ENCODE data around the gene SMARCAL1.

Gene SMARCAL1

DNA sequence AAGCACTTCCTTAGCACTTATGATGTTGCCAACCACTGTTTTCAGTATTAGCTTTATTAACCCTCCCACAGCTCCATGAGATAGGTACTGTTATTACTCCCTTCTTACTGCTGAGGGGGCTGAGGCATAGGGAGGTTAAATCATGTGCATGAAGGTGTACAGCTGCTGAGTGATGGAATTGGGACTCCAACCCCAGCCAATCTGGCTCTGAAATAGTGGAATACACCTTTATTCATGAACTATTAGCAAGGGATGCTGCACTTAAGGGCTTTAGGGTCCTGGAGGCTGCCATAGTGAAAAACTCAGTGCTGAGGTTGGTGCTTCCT is 19.2 kb downstream of the SMARCAL1 start:
- ATAC-seq (no peak), DNase-seq (no peak)
- H3K4me1 Mint-ChIP-seq = no peaks in the 10 kb centered on the region
- no peaks in the 10 kb centered on the region for H3K9me3 Mint-ChIP-seq
- no peak overlapping the region for H3K27ac Mint-ChIP-seq
- no peak overlapping the region for H3K4me3 Mint-ChIP-seq
- no peaks in the 10 kb centered on the region for H3K27me3 Mint-ChIP-seq

DNA sequence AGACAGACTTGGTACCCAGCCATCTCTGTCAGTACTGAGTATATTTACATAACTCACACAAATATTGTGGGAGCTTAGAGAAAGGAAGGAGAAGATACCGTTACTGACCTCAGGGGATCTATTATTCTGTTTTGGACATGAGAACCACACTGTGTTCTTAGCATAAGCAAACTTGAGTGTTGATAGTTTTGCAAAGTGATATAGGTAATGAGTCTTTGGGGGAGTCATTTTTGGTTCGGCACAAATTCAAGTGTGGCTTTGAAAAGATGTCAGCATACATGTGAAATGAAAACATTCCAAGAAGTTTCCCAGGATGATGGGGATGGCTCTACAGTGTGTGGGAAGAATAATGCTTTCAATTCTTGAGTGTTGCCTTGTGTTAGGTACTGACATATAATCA is 24.1 kb downstream of the SMARCAL1 start:
- no peaks in the 10 kb centered on the region for H3K4me1 Mint-ChIP-seq
- H3K27me3 Mint-ChIP-seq = no peaks in the 10 kb centered on the region
- H3K9me3 Mint-ChIP-seq = no peaks in the 10 kb centered on the region
- DNase-seq (no peak), ATAC-seq (no peak)
- no peak overlapping the region for H3K27ac Mint-ChIP-seq
- no peak overlapping the region for H3K4me3 Mint-ChIP-seq

DNA sequence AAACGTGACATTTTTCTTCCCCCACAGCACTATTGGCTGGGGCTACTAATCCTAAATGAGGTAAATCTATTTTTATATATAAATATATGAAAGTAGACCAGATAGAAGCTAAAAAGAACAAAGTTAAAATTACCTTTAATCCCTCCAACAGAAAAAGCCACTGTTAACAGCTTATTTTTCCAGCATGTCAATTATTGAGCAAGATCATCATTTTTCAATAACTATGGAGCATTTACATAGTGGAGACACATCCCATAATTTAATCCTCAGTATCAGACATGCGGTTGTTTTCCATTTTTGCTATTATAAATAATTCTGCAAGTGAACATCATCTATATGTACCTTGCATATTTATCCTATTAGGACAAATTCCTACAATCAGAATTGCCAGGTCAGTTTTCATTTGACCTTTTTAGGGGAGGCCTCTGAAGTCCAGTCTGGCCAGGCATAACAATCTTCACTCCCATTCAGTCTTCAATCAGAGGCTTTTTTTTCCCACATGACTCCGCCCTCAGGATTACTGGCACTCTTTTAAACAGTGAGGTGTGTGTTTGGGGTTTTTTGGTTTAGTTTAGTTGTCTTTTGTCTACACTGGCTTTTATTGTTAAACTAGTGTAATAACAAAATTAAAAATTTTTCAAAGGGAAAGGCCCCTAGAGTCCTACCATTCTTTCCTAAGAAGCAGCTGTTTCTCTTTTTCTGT is 29.2 kb downstream of the SMARCAL1 start:
- no peak for DNase-seq
- no peak overlapping the region for H3K27ac Mint-ChIP-seq
- H3K4me3 Mint-ChIP-seq = no peak overlapping the region
- no peak for ATAC-seq
- H3K27me3 Mint-ChIP-seq = no peaks in the 10 kb centered on the region
- H3K9me3 Mint-ChIP-seq = no peaks in the 10 kb centered on the region
- no peaks in the 10 kb centered on the region for H3K4me1 Mint-ChIP-seq

DNA sequence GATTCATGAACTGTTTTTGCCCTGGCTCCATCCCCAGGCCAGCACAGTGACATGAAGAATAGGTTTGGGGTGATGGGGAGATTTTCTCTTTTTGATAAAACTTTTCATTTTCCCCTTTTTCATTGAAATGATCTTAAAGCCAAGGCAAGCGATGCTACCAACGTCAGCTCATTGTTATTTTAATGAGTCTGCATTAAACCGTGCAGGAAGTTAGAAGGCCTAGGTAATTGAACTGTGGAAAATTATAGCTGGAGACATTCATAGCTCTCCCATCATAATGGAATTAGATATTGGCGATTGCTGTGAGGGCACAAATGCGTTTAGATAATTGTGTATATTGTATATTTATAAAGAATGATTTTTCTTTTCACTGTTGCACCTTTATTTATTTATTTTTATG is 33.2 kb downstream of the SMARCAL1 start:
- no peak overlapping the region for H3K27ac Mint-ChIP-seq
- H3K4me1 Mint-ChIP-seq = no peaks in the 10 kb centered on the region
- no peak for ATAC-seq
- H3K9me3 Mint-ChIP-seq = peaks cover 11 to 14% of the 10 kb centered on the region in 2 donors
- DNase-seq = no peak
- no peaks in the 10 kb centered on the region for H3K27me3 Mint-ChIP-seq
- no peak overlapping the region for H3K4me3 Mint-ChIP-seq

DNA sequence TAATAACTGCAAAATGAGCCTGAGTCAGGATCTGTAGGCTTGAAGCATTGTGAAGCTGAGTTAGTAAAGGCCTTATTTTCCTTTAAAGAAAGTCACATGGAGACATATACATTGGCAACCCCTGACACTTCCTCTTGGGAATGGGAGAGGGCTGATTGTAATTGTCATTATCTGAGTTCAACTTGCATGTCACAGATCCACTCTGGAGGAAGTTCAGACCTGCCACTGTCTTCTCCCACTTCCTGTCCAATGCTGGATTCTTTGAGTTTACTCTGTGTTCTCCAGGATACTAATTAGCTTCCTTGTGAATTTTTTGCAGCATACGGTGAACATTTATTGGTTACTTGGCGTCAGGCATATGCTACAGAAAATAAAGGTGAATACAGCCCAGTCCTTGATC is 34.1 kb downstream of the SMARCAL1 start:
- H3K9me3 Mint-ChIP-seq = peaks cover 11 to 14% of the 10 kb centered on the region in 2 donors
- no peaks in the 10 kb centered on the region for H3K4me1 Mint-ChIP-seq
- no peaks in the 10 kb centered on the region for H3K27me3 Mint-ChIP-seq

DNA sequence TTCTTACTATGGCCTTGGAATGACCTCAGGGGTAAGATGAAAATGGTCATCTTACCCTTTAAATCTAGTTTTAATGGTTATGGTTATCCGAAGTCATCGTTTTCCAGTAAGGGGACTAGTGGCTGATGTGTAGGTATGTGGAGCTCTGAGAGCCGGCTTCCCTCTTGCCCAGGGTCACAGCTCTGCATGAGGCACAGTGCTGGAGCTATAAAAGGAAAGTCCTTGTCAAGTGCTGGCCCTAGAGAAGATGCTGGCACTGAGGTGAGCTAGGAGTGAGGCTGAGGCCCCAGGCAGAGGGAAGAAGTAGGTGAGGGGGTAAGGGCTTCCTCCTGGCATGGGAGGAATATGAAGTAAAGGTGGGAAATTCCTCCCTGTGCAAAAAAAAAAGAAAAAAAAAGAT is 35.0 kb downstream of the SMARCAL1 start:
- Mint-ChIP-seq H3K9me3 (peaks cover 11 to 14% of the 10 kb centered on the region in 2 donors), H3K4me3 (no peak overlapping the region), H3K4me1 (no peaks in the 10 kb centered on the region), H3K27me3 (no peaks in the 10 kb centered on the region), H3K27ac (peak overlapping the region in 1 of 2 donors; percentile 49)
- DNase-seq = no peak
- ATAC-seq = no peak

More for the DNA sequence above, 34.1 kb downstream of the SMARCAL1 start:
- ATAC-seq (no peak), DNase-seq (no peak)
- Mint-ChIP-seq H3K4me3 (no peak overlapping the region), H3K27ac (no peak overlapping the region)

DNA sequence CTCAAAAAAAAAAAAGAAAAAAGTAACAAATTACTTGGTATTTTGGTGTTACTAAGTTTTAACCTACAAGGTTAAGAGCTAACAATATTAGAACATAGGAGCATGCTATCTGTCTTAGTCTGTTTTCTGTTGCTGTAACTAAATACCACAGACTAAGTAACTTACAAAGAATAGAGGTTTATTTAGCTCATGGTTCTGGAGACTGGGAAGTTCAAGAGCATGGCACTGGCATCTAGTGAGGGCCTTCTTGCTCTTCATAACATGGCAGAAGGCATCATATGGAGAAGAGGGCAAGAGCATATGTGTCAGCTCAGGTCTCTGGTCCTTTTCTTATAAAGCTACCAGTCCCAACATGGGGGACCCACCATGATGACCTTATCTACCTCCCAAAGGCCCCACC is 36.5 kb downstream of the SMARCAL1 start:
- H3K9me3 Mint-ChIP-seq = peaks cover 11 to 14% of the 10 kb centered on the region in 2 donors
- no peaks in the 10 kb centered on the region for H3K4me1 Mint-ChIP-seq
- no peak overlapping the region for H3K4me3 Mint-ChIP-seq
- no peak for DNase-seq
- no peaks in the 10 kb centered on the region for H3K27me3 Mint-ChIP-seq
- no peak for ATAC-seq
- no peak overlapping the region for H3K27ac Mint-ChIP-seq

DNA sequence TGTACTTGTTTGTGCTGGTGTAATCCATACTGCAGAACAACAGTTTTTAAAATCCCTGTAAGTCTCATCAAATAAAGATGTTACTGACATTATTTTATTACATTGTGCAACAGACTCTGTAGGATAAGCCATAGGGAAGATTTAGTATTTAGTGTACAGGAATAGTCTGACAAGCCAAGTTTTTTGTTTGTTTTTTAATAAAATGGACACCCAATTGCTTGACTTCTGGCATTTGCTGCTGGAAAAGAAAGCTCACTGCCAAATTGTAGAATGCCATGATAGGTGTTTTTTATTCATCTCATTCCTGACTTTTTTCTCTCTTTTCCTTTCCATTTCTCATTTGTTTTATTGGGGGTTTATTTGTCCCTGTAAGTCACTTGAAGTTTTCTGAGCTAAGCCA is 38.1 kb downstream of the SMARCAL1 start:
- no peaks in the 10 kb centered on the region for H3K4me1 Mint-ChIP-seq
- H3K4me3 Mint-ChIP-seq = no peak overlapping the region
- H3K27ac Mint-ChIP-seq = no peak overlapping the region
- no peaks in the 10 kb centered on the region for H3K27me3 Mint-ChIP-seq
- peaks cover 11 to 14% of the 10 kb centered on the region in 2 donors for H3K9me3 Mint-ChIP-seq
- ATAC-seq (no peak), DNase-seq (no peak)

DNA sequence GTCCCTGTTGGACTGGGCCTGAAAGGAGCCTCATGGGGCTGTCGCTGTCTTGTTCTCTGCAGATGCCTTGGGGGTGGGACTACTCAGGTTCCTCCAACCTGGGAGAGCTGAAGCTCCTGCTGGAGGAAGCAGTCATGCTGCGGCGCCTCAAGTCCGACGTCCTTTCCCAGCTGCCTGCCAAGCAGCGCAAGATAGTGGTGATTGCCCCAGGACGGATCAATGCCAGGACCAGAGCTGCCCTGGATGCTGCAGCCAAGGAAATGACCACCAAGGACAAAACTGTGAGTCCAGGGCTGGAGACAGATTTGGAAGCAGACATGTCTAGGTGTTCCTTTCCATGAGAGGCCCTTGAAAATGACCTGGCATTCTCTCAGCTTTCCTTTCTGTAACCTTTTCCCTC is 38.5 kb downstream of the SMARCAL1 start:
- H3K4me1 Mint-ChIP-seq = no peaks in the 10 kb centered on the region
- no peaks in the 10 kb centered on the region for H3K27me3 Mint-ChIP-seq
- H3K9me3 Mint-ChIP-seq = peaks cover 11 to 14% of the 10 kb centered on the region in 2 donors
- no peak for ATAC-seq
- no peak overlapping the region for H3K4me3 Mint-ChIP-seq
- no peak for DNase-seq
- H3K27ac Mint-ChIP-seq = no peak overlapping the region

DNA sequence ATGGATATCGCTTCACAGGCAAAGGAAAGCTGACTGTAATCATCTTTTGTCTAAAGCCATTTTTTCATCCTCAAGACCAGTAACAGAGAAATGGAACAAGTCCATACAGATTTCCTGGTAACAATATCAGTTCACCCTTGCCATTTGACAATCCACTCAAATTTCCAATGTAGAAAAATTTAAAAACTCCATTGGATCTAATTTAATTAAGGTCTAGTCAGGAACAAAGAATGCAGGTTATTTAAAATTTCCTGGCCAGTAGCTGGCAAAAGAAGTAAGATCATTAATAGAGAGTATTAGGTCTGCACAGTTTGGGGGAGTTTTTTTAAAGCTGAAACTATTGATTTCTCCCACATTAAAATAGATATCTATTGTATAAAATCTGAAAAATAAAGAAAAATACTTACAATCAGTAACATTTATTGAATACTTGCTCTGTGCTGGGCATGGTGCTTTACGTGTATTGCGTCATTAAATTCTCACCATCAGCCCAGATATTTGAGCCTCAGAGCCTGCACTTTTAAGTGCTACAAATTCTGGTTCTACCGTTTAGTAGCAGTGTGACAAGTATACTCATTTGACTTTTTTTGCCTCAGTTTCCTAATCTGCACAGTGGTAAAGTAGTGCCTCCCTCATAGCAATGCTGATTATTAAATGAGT is 41.8 kb downstream of the SMARCAL1 start:
- H3K4me3 Mint-ChIP-seq = no peak overlapping the region
- no peaks in the 10 kb centered on the region for H3K27me3 Mint-ChIP-seq
- ATAC-seq = no peak
- peaks cover 0 to 6% of the 10 kb centered on the region in 2 donors for H3K9me3 Mint-ChIP-seq
- no peak overlapping the region for H3K27ac Mint-ChIP-seq
- H3K4me1 Mint-ChIP-seq = no peaks in the 10 kb centered on the region
- DNase-seq = no peak

DNA sequence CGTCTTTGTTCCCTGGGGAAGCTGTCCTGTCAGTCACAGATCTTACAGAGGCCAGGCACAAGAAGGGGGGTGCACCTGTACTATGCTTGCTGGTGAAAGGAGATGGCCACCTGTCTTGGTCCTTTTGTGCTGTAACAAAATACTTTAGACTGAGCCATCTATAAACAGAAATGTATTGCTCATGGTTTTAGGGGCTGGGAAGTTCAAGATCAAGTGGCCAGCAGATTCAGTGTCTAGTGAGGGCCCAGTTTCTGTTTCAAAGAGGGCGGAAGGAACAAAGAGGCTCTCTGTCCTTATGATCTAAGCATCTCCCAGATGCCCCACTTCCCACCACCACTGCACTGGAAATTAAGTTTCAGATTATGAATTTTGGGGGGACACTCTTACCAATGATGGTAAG is 50.9 kb downstream of the SMARCAL1 start:
- ATAC-seq (no peak), DNase-seq (no peak)
- peaks cover 12% of the 10 kb centered on the region for H3K4me1 Mint-ChIP-seq
- H3K27me3 Mint-ChIP-seq = no peaks in the 10 kb centered on the region
- no peaks in the 10 kb centered on the region for H3K9me3 Mint-ChIP-seq
- H3K4me3 Mint-ChIP-seq = no peak overlapping the region
- H3K27ac Mint-ChIP-seq = peak overlapping the region in 1 of 2 donors; percentile 17

DNA sequence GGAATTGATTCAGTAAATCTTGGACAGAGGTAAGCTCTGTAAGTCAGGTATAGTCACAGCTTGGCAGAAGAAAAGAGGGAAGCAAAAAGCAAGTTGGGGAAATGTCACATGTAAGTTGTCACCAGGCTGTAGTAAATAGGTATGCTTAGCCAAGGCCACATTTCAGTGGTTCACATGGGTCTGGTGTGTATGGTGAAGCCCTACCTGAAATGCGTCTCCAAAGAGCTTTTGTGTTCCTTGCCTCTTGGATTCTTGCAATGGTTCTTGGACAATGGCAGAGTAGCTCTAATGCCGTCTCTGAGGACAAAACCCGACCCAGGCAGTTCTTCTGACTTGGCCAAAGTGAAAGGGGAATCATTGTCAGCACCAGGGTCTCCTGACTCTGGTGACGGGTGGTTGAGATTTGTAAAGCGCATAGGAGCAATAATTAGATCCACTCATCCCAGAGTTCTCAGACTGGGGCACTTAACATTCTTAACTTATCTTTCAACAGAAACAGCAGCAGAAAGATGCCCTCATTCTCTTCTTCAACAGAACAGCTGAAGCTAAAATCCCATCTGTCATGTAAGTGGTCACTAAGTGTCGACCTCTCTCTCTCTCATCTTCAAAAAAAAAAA is 51.9 kb downstream of the SMARCAL1 start:
- H3K9me3 Mint-ChIP-seq = no peaks in the 10 kb centered on the region
- ATAC-seq (no peak), DNase-seq (no peak)
- no peak overlapping the region for H3K4me3 Mint-ChIP-seq
- H3K27me3 Mint-ChIP-seq = no peaks in the 10 kb centered on the region
- peaks cover 12% of the 10 kb centered on the region for H3K4me1 Mint-ChIP-seq
- H3K27ac Mint-ChIP-seq = no peak overlapping the region

DNA sequence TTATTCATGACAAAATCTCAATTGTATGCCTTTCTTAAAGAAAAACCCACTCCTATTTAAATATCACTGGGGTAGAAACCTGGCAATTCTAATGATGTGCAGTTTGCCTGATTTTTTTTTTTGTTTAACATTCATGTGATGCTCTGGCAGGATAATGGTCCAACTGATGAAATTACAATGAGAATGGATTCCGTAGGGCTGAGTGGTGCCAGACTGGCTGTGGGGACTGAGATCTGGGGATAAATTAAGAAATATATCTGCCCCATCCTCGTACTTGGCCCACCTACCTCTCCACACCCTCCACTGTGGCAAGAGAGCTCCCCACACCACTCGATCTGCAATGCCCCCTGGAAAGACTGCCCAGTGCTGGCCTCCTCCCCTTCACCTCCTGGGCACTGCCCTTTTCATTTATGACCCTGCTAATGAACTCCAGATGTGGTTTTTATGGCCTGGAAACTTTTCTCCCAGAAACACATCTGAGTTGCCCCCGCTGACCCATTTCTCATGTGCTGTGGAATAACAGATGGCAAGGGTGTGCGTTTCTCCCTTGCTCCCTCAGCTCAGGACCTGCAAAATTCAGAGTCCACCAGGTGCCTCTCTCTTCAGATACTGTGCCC is 53.4 kb downstream of the SMARCAL1 start:
- Mint-ChIP-seq H3K27me3 (no peaks in the 10 kb centered on the region), H3K9me3 (no peaks in the 10 kb centered on the region), H3K27ac (no peak overlapping the region), H3K4me3 (no peak overlapping the region), H3K4me1 (peaks cover 12% of the 10 kb centered on the region)
- no peak for ATAC-seq
- DNase-seq = no peak

DNA sequence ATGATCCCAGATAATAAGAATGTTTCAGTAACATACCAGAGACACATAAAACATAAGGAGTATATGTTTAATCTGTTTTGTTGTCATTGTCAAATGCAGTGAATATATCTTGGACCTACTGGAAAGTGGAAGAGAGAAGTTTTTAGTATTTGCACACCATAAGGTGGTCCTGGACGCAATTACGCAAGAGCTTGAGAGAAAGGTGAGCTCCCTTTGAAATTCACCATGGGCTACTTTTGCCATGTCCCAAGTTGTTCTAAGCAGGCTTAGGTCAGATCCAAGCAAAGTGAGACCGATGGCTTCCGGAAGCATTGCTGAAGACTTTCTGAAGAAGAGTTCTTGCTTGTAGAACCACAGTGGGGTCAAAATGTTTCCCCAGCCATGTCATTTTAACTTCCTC is 55.6 kb downstream of the SMARCAL1 start:
- Mint-ChIP-seq H3K27ac (peak overlapping the region in 1 of 2 donors; percentile 41), H3K27me3 (no peaks in the 10 kb centered on the region), H3K9me3 (no peaks in the 10 kb centered on the region), H3K4me1 (peaks cover 6% of the 10 kb centered on the region), H3K4me3 (no peak overlapping the region)
- no peak for ATAC-seq
- DNase-seq = no peak

DNA sequence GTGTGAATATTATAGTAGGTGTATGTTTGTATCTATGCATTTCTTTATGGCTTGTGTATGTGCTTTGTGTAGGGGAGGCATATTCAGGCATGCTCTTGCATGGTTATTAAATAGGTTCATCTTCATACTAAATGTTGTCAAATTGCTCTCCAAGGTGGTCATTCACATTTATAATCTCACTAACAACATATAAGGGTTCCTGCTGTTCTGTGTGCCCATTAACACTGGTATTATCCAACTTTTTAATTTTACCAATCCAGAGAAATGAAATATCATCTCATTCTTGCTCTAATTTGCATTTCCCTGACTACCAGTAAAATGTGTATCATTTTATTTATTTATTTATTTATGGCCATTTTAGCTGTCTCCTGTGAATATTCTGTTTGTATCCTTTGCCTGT is 57.4 kb downstream of the SMARCAL1 start:
- Mint-ChIP-seq H3K27me3 (no peaks in the 10 kb centered on the region), H3K4me1 (peaks cover 3% of the 10 kb centered on the region), H3K27ac (no peak overlapping the region), H3K4me3 (no peak overlapping the region), H3K9me3 (no peaks in the 10 kb centered on the region)
- DNase-seq = no peak
- no peak for ATAC-seq

DNA sequence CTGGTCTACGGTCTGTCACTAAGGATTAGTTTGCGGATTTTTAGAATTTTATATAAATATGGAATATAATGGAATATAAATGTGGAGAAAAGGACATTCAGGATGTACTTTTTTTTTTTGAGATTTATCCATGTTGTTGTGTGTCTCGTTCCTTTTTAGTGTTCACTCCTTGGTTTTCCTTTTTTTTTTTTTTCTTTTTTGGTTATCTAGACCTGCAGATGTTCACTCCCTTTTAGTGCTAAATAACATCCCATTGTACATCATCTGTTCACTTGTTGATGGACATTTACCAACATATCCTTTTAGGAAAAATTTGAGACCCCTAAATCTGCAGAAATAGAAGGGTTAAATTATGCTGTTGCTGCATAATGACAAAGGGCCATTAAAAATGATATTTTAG is 60.9 kb downstream of the SMARCAL1 start:
- H3K4me3 Mint-ChIP-seq = no peak overlapping the region
- peaks cover 31% of the 10 kb centered on the region for H3K4me1 Mint-ChIP-seq
- no peaks in the 10 kb centered on the region for H3K27me3 Mint-ChIP-seq
- no peak for ATAC-seq
- no peaks in the 10 kb centered on the region for H3K9me3 Mint-ChIP-seq
- DNase-seq = no peak
- H3K27ac Mint-ChIP-seq = no peak overlapping the region
